Measurements from ENCODE around the gene ENO4.

Gene ENO4

GRCh38 chr10:116912162-116912561 is 62.9 kb downstream of the ENO4 start:
- no peak for DNase-seq (ENCODE audit: low spot score)
- TF ChIP-seq, protein P1, sequence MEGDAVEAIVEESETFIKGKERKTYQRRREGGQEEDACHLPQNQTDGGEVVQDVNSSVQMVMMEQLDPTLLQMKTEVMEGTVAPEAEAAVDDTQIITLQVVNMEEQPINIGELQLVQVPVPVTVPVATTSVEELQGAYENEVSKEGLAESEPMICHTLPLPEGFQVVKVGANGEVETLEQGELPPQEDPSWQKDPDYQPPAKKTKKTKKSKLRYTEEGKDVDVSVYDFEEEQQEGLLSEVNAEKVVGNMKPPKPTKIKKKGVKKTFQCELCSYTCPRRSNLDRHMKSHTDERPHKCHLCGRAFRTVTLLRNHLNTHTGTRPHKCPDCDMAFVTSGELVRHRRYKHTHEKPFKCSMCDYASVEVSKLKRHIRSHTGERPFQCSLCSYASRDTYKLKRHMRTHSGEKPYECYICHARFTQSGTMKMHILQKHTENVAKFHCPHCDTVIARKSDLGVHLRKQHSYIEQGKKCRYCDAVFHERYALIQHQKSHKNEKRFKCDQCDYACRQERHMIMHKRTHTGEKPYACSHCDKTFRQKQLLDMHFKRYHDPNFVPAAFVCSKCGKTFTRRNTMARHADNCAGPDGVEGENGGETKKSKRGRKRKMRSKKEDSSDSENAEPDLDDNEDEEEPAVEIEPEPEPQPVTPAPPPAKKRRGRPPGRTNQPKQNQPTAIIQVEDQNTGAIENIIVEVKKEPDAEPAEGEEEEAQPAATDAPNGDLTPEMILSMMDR (IDR thresholded peaks at IDR 0.05; ENCODE audit: borderline replicate concordance, control extremely low read depth, extremely low read depth, insufficient read depth, missing control alignments): no peak
- in situ Hi-C loops (cut with MboI; ENCODE audit: low sequenced_read_pairs, unreplicated experiment): no loop called here

DNA sequence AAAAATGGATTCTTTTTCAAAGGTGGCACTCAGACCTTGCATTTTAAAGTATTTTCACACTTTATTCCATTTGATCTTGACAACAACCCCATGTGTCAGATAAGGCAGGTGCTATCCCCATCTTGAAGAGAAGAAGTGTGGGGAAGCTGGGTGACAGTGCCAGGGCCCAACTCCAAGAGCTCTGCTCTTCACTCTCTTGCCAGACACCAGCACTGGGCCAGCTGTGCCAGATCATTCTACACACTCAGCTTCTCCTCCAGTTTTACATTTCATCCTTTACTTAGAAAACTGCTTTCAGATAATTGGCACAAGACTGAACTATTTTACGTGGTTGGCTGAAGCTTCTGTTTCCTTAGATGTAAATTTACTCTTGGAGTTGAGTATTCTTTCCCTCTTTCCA is 64.4 kb downstream of the ENO4 start:
- TF ChIP-seq, protein P1 (IDR thresholded peaks at IDR 0.05; ENCODE audit: borderline replicate concordance, control extremely low read depth, extremely low read depth, insufficient read depth, missing control alignments): no peak
- no peak for DNase-seq (ENCODE audit: low spot score)
- in situ Hi-C loops (cut with MboI; ENCODE audit: low sequenced_read_pairs, unreplicated experiment): no loop called here

DNA sequence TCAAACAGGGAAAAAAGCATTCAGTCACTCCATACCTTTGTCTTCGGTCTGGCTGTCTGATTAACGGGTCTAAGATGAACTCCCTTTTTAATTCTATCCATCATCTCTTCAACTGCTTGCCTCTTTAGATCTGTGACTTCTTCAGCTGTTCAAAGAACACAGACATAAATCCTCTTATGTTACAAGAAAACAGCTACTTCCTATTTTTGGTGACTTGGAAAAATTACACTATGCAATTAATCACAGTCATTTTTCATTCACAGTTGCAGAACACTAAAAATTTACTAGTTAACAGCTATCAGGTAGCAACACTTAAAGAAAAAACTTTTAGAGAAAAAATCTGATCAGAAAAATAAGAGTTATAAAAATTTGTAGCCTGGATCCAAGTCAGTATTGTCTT is 66.0 kb downstream of the ENO4 start:
- DNase-seq (ENCODE audit: low spot score): no peak
- in situ Hi-C loops (cut with MboI; ENCODE audit: low sequenced_read_pairs, unreplicated experiment): no loop called here
- TF ChIP-seq, protein P1 (IDR thresholded peaks at IDR 0.05; ENCODE audit: borderline replicate concordance, control extremely low read depth, extremely low read depth, insufficient read depth, missing control alignments): no peak

DNA sequence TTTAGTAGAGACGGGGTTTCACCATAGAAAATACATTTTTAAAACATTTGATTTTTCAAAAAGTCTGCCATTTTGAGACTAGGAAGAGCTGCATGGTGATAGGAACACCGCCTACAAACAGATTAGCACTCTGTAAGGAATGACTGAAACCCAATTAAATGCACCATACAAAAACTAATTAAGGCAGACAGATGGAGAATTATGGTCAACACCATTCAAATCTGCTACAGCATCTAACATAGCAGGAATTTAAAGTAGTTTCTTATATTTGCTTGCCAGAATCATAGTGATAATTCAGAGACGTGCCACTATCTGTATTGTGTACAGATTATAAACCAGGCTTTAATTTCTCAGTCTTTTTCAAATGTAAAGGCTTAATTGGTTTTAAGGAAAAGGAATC is 68.2 kb downstream of the ENO4 start:
- DNase-seq (ENCODE audit: low spot score): no peak
- in situ Hi-C loops (cut with MboI; ENCODE audit: low sequenced_read_pairs, unreplicated experiment): no loop called here
- TF ChIP-seq, protein P1 (IDR thresholded peaks at IDR 0.05; ENCODE audit: borderline replicate concordance, control extremely low read depth, extremely low read depth, insufficient read depth, missing control alignments): no peak

GRCh38 chr10:116918583-116918982 is 69.3 kb downstream of the ENO4 start:
- no peak for DNase-seq (ENCODE audit: low spot score)
- in situ Hi-C loops (cut with MboI; ENCODE audit: low sequenced_read_pairs, unreplicated experiment): no loop called here
- TF ChIP-seq, protein P1 (IDR thresholded peaks at IDR 0.05; ENCODE audit: borderline replicate concordance, control extremely low read depth, extremely low read depth, insufficient read depth, missing control alignments): no peak

DNA sequence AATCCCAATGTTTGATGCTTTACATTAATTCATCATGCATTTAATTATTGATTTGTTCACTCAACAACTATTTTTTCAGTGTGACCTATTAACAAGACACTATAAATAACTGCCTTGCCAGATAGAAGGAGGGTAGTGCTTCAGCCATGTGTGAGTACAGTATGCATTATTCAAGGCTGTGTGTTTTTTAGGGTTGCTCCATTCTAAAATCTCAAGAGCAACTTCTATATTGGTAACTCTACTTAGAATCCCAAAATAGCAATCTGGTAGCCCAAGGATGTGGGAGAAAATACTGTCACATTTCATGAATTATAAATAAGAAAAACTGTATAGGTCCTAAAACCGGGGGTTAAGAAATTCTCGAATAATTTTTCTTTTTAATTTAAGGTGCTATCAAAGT is 69.9 kb downstream of the ENO4 start:
- no peak for DNase-seq (ENCODE audit: low spot score)
- in situ Hi-C loops (cut with MboI; ENCODE audit: low sequenced_read_pairs, unreplicated experiment): no loop called here
- TF ChIP-seq, protein P1 (IDR thresholded peaks at IDR 0.05; ENCODE audit: borderline replicate concordance, control extremely low read depth, extremely low read depth, insufficient read depth, missing control alignments): no peak

GRCh38 chr10:116919706-116920105 is 70.4 kb downstream of the ENO4 start:
- no peak for DNase-seq (ENCODE audit: low spot score)
- in situ Hi-C loops (cut with MboI; ENCODE audit: low sequenced_read_pairs, unreplicated experiment): no loop called here
- TF ChIP-seq, protein P1 (IDR thresholded peaks at IDR 0.05; ENCODE audit: borderline replicate concordance, control extremely low read depth, extremely low read depth, insufficient read depth, missing control alignments): no peak

Measured in GM13976 (cell line).